H9 (cell line): Measurements from ENCODE around the gene CELF6. TPM values are rescaled to one million over a fixed set of nuclear protein-coding genes. Genes with fewer than 3 reads are reported as not detected.

Source experiments
- DNase-seq: peaks from one replicate; pipeline ENCODE4 v3.0.0-alpha.2; 2017
- H2AFZ ChIP-seq: one replicate; pipeline ENCODE4 v1.6.1; 2013; ENCODE audit warnings: mild to moderate bottlenecking, low read length, control low read depth, moderate library complexity
- H2AK5ac ChIP-seq: 2 replicates; pipeline ENCODE4 v1.6.1; 2013; ENCODE audit warnings: low read length, control low read depth, mixed read lengths; ENCODE audit not compliant: insufficient read length
- H2BK120ac ChIP-seq: one replicate; pipeline ENCODE4 v1.6.1; 2013; ENCODE audit warnings: low read depth, mild to moderate bottlenecking, low read length, control low read depth, inconsistent platforms; ENCODE audit not compliant: poor library complexity, severe bottlenecking
- H2BK12ac ChIP-seq: 2 replicates; pipeline ENCODE4 v1.6.1; 2013; ENCODE audit warnings: low read length, control low read depth, mixed read lengths, low read depth; ENCODE audit not compliant: insufficient read length
- H2BK15ac ChIP-seq: 2 replicates; pipeline ENCODE4 v1.6.1; 2013; ENCODE audit warnings: low read depth, low read length, control low read depth
- H2BK20ac ChIP-seq: one replicate; pipeline ENCODE4 v1.6.1; 2013; ENCODE audit warnings: low read depth, mild to moderate bottlenecking, low read length, control low read depth, inconsistent platforms; ENCODE audit not compliant: poor library complexity, severe bottlenecking
- H2BK5ac ChIP-seq: 2 replicates; pipeline ENCODE4 v1.6.1; 2013; ENCODE audit warnings: low read length, control low read depth, mixed read lengths; ENCODE audit not compliant: insufficient read length
- H3K14ac ChIP-seq: 2 replicates; pipeline ENCODE4 v1.6.1; 2013; ENCODE audit warnings: low read length, control low read depth; ENCODE audit not compliant: insufficient read depth
- H3K18ac ChIP-seq: 2 replicates; pipeline ENCODE4 v1.6.1; 2013; ENCODE audit warnings: low read depth, mild to moderate bottlenecking, mixed read lengths, low read length, control low read depth; ENCODE audit not compliant: insufficient read length
- H3K23ac ChIP-seq: 2 replicates; pipeline ENCODE4 v1.6.1; 2013; ENCODE audit warnings: low read length, control low read depth, mixed read lengths, low read depth; ENCODE audit not compliant: insufficient read length
- H3K23me2 ChIP-seq: 2 replicates; pipeline ENCODE4 v1.6.1; 2013; ENCODE audit warnings: low read depth, mild to moderate bottlenecking, mixed read lengths, low read length, control low read depth; ENCODE audit not compliant: insufficient read length, poor library complexity, severe bottlenecking
- H3K27ac ChIP-seq: 2 replicates; pipeline ENCODE4 v1.5.1; 2013; ENCODE audit warnings: low read length, control low read depth, mixed read lengths, low read depth; ENCODE audit not compliant: insufficient read length
- H3K27me3 ChIP-seq: 2 replicates; pipeline ENCODE4 v1.6.1; 2013; ENCODE audit warnings: low read length, control low read depth, inconsistent platforms; ENCODE audit not compliant: insufficient read depth
- H3K4ac ChIP-seq: 2 replicates; pipeline ENCODE4 v1.6.1; 2013; ENCODE audit warnings: low read depth, mild to moderate bottlenecking, control low read depth, inconsistent platforms, low read length, moderate library complexity
- H3K4me1 ChIP-seq: 2 replicates; pipeline ENCODE4 v1.6.1; 2013; ENCODE audit warnings: low read length, control low read depth, inconsistent platforms; ENCODE audit not compliant: insufficient read depth
- H3K4me2 ChIP-seq: 2 replicates; pipeline ENCODE4 v1.6.1; 2013; ENCODE audit warnings: low read length, control low read depth, mixed read lengths; ENCODE audit not compliant: insufficient read length, insufficient read depth
- H3K56ac ChIP-seq: 2 replicates; pipeline ENCODE4 v1.6.1; 2013; ENCODE audit warnings: low read depth, mild to moderate bottlenecking, mixed read lengths, low read length, control low read depth; ENCODE audit not compliant: insufficient read length
- H3K79me1 ChIP-seq: 2 replicates; pipeline ENCODE4 v1.6.1; 2013; ENCODE audit warnings: low read depth, mild to moderate bottlenecking, moderate library complexity, low read length, control low read depth, inconsistent platforms; ENCODE audit not compliant: insufficient read depth, poor library complexity, severe bottlenecking
- H3K79me2 ChIP-seq: 2 replicates; pipeline ENCODE4 v1.6.1; 2013; ENCODE audit warnings: low read length, control low read depth, inconsistent platforms; ENCODE audit not compliant: insufficient read depth
- H3K9ac ChIP-seq: 2 replicates; pipeline ENCODE4 v1.6.1; 2013; ENCODE audit warnings: low read length, control low read depth, mixed read lengths; ENCODE audit not compliant: insufficient read length; ENCODE audit errors: extremely low read depth
- H3K9me3 ChIP-seq: one replicate; pipeline ENCODE4 v1.6.1; 2013; ENCODE audit warnings: low read depth, low read length, inconsistent platforms; ENCODE audit not compliant: control insufficient read depth
- H3T11ph ChIP-seq: one replicate; pipeline ENCODE4 v1.6.1; 2013; ENCODE audit warnings: mild to moderate bottlenecking, low read length, control low read depth, inconsistent platforms
- H4K20me1 ChIP-seq: one replicate; pipeline ENCODE4 v1.6.1; 2013; ENCODE audit not compliant: control insufficient read depth, insufficient read length, insufficient read depth
- H4K5ac ChIP-seq: 2 replicates; pipeline ENCODE4 v1.6.1; 2013; ENCODE audit warnings: low read depth, mild to moderate bottlenecking, mixed read lengths, low read length, control low read depth; ENCODE audit not compliant: insufficient read length
- H4K8ac ChIP-seq: replicated peaks from 2 replicates; pipeline ENCODE4 v1.6.1; 2013; ENCODE audit warnings: low read length, control low read depth, mixed read lengths, low read depth; ENCODE audit not compliant: insufficient read length
- H4K91ac ChIP-seq: 2 replicates; pipeline ENCODE4 v1.6.1; 2013; ENCODE audit warnings: low read depth, mild to moderate bottlenecking, moderate library complexity, mixed read lengths, low read length, control low read depth; ENCODE audit not compliant: insufficient read length
- H3K27ac Mint-ChIP-seq, 3 experiments: 2 replicates in 2 of 3; 3 replicates in 1 of 3; pipeline ENCODE4 v1.8.0; 2020 to 2021; ENCODE audit warnings: mixed read lengths in 3 of 3, mild to moderate bottlenecking in 1 of 3, moderate library complexity in 1 of 3
- H3K27me3 Mint-ChIP-seq: 2 replicates; pipeline ENCODE4 v1.8.0; 2021; ENCODE audit warnings: low read depth, mild to moderate bottlenecking, moderate library complexity, mixed read lengths
- H3K36me3 Mint-ChIP-seq, 3 experiments: 2 replicates in 2 of 3; 3 replicates in 1 of 3; pipeline ENCODE4 v1.8.0; 2020 to 2021; ENCODE audit warnings: low read depth in 3 of 3, mixed read lengths in 3 of 3; ENCODE audit not compliant: insufficient read depth in 1 of 3
- H3K4me1 Mint-ChIP-seq, 2 experiments: 2 replicates each; pipeline ENCODE4 v1.8.0; 2020; ENCODE audit warnings: mixed read lengths in 2 of 2
- H3K4me3 Mint-ChIP-seq, 2 experiments: 2 replicates in 1 of 2; 3 replicates in 1 of 2; pipeline ENCODE4 v1.8.0; 2020 to 2021; ENCODE audit warnings: mild to moderate bottlenecking in 2 of 2, mixed read lengths in 2 of 2, moderate library complexity in 1 of 2
- H3K9me3 Mint-ChIP-seq, 2 experiments: 2 replicates in 1 of 2; 3 replicates in 1 of 2; pipeline ENCODE4 v1.8.0; 2020; ENCODE audit warnings: mild to moderate bottlenecking in 2 of 2, mixed read lengths in 2 of 2, moderate library complexity in 1 of 2
- CTCF ChIP-seq: fragments of 200-600 bp; sonication (generic); conservative IDR thresholded peaks from 3 replicates; pipeline ENCODE4 v1.8.0; 2021; ENCODE audit warnings: antibody characterized with exemption, mild to moderate bottlenecking
- WGBS: extraction: QIAGEN DNeasy Blood & Tissue Kit; methylation state at CpG from one replicate; pipeline ENCODE4 v1.1.7; 2013; ENCODE audit warnings: missing lambda C conversion rate, low lambda C conversion rate, mixed read lengths; ENCODE audit not compliant: insufficient read length; ENCODE audit errors: extremely low coverage; 5-methylcytosine and 5-hydroxymethylcytosine counted together
- total RNA-seq: library from RNA; stranded (reverse); gene quantifications from 2 replicates; pipeline ENCODE4 v1.2.1, GENCODE V29; 2021

Gene CELF6
- total RNA-seq, 1 experiment from 2014 or later, result 0.13 TPM

GRCh38 chr15:72358650-72359171, 38.8 kb upstream of the CELF6 start:
- no peak overlapping the region for H3K4me3 Mint-ChIP-seq
- H3K27me3 ChIP-seq, result no peaks in the 10 kb centered on the region
- H2AFZ ChIP-seq, result no peak overlapping the region

More at GRCh38 chr15:72358650-72359171, 38.8 kb upstream of the CELF6 start:
- Histone ChIP-seq H3K27ac (no peak overlapping the region), H2BK5ac (no peak overlapping the region), H3K9ac (no peak overlapping the region), H3K4me2 (no peak overlapping the region), H3K4ac (no peak overlapping the region), H4K8ac (no peak overlapping the region), H2BK15ac (no peak overlapping the region), H4K91ac (no peak overlapping the region), H3K56ac (no peak overlapping the region), H2AK5ac (no peak overlapping the region), H3K23me2 (no peaks in the 10 kb centered on the region), H2BK12ac (no peak overlapping the region), H3K9me3 (no peaks in the 10 kb centered on the region), H3K79me2 (no peaks in the 10 kb centered on the region), H4K20me1 (no peaks in the 10 kb centered on the region), H3K14ac (peak overlapping the region; percentile 50; the same call in 1 of the 2 replicates), H2BK120ac (no peak overlapping the region), H3K23ac (no peak overlapping the region), H4K5ac (no peak overlapping the region), H3T11ph (no peak overlapping the region), H3K18ac (no peak overlapping the region), H3K4me1 (no peaks in the 10 kb centered on the region), H3K79me1 (no peaks in the 10 kb centered on the region), H2BK20ac (no peak overlapping the region)
- no peak for TF ChIP-seq CTCF
- H3K27me3 Mint-ChIP-seq, result no peaks in the 10 kb centered on the region
- DNase-seq, result no peak
- no CpG with 5 or more reads among the region's 7 CpGs for WGBS
- H3K9me3 Mint-ChIP-seq, result no peaks in the 10 kb centered on the region
- H3K36me3 Mint-ChIP-seq, result peaks cover 2 to 10% (median 7%) of the 10 kb centered on the region in 3 experiments; a peak in 5 of 7 replicates
- no peak overlapping the region; a peak in 1 of 7 replicates for H3K27ac Mint-ChIP-seq
- H3K4me1 Mint-ChIP-seq, result no peaks in the 10 kb centered on the region
